Osteoblast (primary cell): Measurements from ENCODE around the gene PCDHGA9. TPM values are rescaled to one million over a fixed set of nuclear protein-coding genes. Genes with fewer than 3 reads are reported as not detected.
A peak's percentile ranks its signal among the peaks of the same experiment; 100 is the strongest.
"Not testable (repeated sequence)": the region's sequence is repeated elsewhere in the genome, so short reads cannot be mapped to it uniquely, and the experiment has no call there.

Experiments
- DNase-seq: peaks from one replicate; pipeline ENCODE4 v3.0.0; 2011; ENCODE audit warnings: low spot score, mixed read lengths; ENCODE audit not compliant: insufficient read length; ENCODE audit errors: missing footprints
- H2AFZ ChIP-seq: 2 replicates; pipeline ENCODE4 v1.6.0; 2011; ENCODE audit warnings: mild to moderate bottlenecking, low read length
- H3K27ac ChIP-seq: 2 replicates; pipeline ENCODE4 v1.5.1; 2011; ENCODE audit warnings: mild to moderate bottlenecking, low read depth, low read length, moderate library complexity
- H3K27me3 ChIP-seq: 2 replicates; pipeline ENCODE4 v1.6.0; 2012; ENCODE audit warnings: mild to moderate bottlenecking, control low read depth, inconsistent platforms, low read length, moderate library complexity; ENCODE audit not compliant: insufficient read depth
- H3K36me3 ChIP-seq: 2 replicates; pipeline ENCODE4 v1.5.1; 2011; ENCODE audit warnings: mild to moderate bottlenecking, low read length, control low read depth, moderate library complexity; ENCODE audit not compliant: insufficient read depth
- H3K4me1 ChIP-seq: 2 replicates; pipeline ENCODE4 v1.5.1; 2011; ENCODE audit warnings: mild to moderate bottlenecking, low read length, control low read depth, moderate library complexity; ENCODE audit not compliant: insufficient read depth
- H3K4me2 ChIP-seq: 2 replicates; pipeline ENCODE4 v1.6.0; 2011; ENCODE audit warnings: mild to moderate bottlenecking, low read length; ENCODE audit not compliant: insufficient read depth
- H3K4me3 ChIP-seq: fragments of 200-600 bp; sonication (generic); 3 replicates; pipeline ENCODE4 v1.5.1; 2012; ENCODE audit warnings: mild to moderate bottlenecking, low read length, inconsistent platforms; ENCODE audit not compliant: insufficient read depth
- H3K79me2 ChIP-seq: 2 replicates; pipeline ENCODE4 v1.6.0; 2012; ENCODE audit warnings: mild to moderate bottlenecking, low read length, control low read depth, inconsistent platforms; ENCODE audit not compliant: insufficient read depth
- H3K9me3 ChIP-seq: 2 replicates; pipeline ENCODE4 v1.5.1; 2011; ENCODE audit warnings: low read depth, low read length, control low read depth
- H4K20me1 ChIP-seq: 2 replicates; pipeline ENCODE4 v1.6.0; 2012; ENCODE audit warnings: mild to moderate bottlenecking, low read length, control low read depth; ENCODE audit not compliant: insufficient read depth
- CTCF ChIP-seq: IDR thresholded peaks from 2 replicates; pipeline ENCODE4 v1.5.1; 2011; ENCODE audit warnings: mild to moderate bottlenecking, low read depth, low read length, moderate library complexity; ENCODE audit errors: extremely low read depth
- total RNA-seq: library from RNA; depleted of rRNA; stranded (reverse); fragments of >200 nt; gene quantifications from 2 replicates; pipeline ENCODE4 v1.2.3, GENCODE V29; 2012

The PCDHGA9 gene
- total RNA-seq, 1 donor = 6.5 TPM

DNA sequence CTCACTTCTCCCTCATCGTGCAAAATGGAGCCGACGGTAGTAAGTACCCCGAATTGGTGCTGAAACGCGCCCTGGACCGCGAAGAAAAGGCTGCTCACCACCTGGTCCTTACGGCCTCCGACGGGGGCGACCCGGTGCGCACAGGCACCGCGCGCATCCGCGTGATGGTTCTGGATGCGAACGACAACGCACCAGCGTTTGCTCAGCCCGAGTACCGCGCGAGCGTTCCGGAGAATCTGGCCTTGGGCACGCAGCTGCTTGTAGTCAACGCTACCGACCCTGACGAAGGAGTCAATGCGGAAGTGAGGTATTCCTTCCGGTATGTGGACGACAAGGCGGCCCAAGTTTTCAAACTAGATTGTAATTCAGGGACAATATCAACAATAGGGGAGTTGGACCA lies 28.7 kb downstream of the PCDHGA9 start:
- H3K36me3 ChIP-seq = peaks cover 3% of the 10 kb centered on the region
- peaks cover 44% of the 10 kb centered on the region for H3K79me2 ChIP-seq
- H3K27ac ChIP-seq = peak overlapping the region; percentile 46
- peak overlapping the region; percentile 75 for H3K4me2 ChIP-seq
- peaks cover 7% of the 10 kb centered on the region for H3K4me1 ChIP-seq
- H3K4me3 ChIP-seq = peak overlapping the region; percentile 65
- no peak for TF ChIP-seq CTCF
- H3K27me3 ChIP-seq = no peaks in the 10 kb centered on the region
- peak overlapping the region; percentile 59 for H2AFZ ChIP-seq
- peaks cover 2% of the 10 kb centered on the region for H3K9me3 ChIP-seq
- no peaks in the 10 kb centered on the region for H4K20me1 ChIP-seq
- no peak for DNase-seq

- H3K4me3 ChIP-seq = peak overlapping the region; percentile 43
- peaks cover 17% of the 10 kb centered on the region for H3K4me1 ChIP-seq
- not testable (repeated sequence) for DNase-seq, H4K20me1 ChIP-seq, H3K9me3 ChIP-seq, H2AFZ ChIP-seq, H3K27ac ChIP-seq, H3K27me3 ChIP-seq, H3K36me3 ChIP-seq
- H3K79me2 ChIP-seq = peaks cover 46% of the 10 kb centered on the region
- H3K4me2 ChIP-seq = peak overlapping the region; percentile 75
These were observed 29.7 kb downstream of the PCDHGA9 start for GRCh38 chr5:141432308-141432707.

GRCh38 chr5:141432726-141433125 lies 30.1 kb downstream of the PCDHGA9 start:
- Histone ChIP-seq H3K4me1 (peaks cover 19% of the 10 kb centered on the region), H3K79me2 (peaks cover 42% of the 10 kb centered on the region), H3K4me2 (peak overlapping the region; percentile 47)
- DNase-seq, H3K27me3 ChIP-seq, H4K20me1 ChIP-seq, H2AFZ ChIP-seq, H3K36me3 ChIP-seq, H3K4me3 ChIP-seq, H3K9me3 ChIP-seq, H3K27ac ChIP-seq: not testable (repeated sequence)

- Histone ChIP-seq H3K36me3 (no peaks in the 10 kb centered on the region), H3K27ac (no peak overlapping the region), H3K79me2 (peaks cover 43% of the 10 kb centered on the region), H3K9me3 (no peaks in the 10 kb centered on the region), H2AFZ (no peak overlapping the region), H3K4me2 (peak overlapping the region; percentile 44), H3K4me1 (peaks cover 19% of the 10 kb centered on the region), H4K20me1 (no peaks in the 10 kb centered on the region), H3K27me3 (no peaks in the 10 kb centered on the region), H3K4me3 (peak overlapping the region; percentile 27)
- TF ChIP-seq CTCF = no peak
- no peak for DNase-seq
These were observed 31.4 kb downstream of the PCDHGA9 start for GRCh38 chr5:141434006-141434405.

DNA sequence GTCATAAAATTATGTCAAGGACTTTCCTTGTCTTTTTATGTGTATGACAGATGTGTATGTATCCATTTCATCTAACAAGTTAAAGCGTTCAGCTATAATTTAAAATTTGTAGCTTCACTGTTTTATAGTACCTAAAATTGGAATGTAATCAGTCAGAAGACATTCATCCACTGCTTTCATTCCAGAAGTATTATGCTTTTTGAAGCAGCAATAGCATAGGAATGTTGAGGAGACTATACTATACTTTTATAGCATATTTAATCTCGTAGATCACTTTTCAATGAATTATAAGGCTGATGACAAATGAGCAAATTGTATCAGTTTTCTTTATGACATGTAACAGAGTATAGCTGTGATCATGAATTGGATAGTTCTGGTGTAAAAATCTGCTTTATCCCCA lies 34.6 kb downstream of the PCDHGA9 start:
- peak overlapping the region; percentile 17 for H3K4me3 ChIP-seq
- peak; percentile 73 for DNase-seq

More for the DNA sequence above, 34.6 kb downstream of the PCDHGA9 start:
- no peaks in the 10 kb centered on the region for H4K20me1 ChIP-seq
- TF ChIP-seq CTCF = no peak
- no peaks in the 10 kb centered on the region for H3K9me3 ChIP-seq
- H3K27me3 ChIP-seq = no peaks in the 10 kb centered on the region
- H3K4me2 ChIP-seq = peak overlapping the region; percentile 43
- H2AFZ ChIP-seq = no peak overlapping the region
- H3K27ac ChIP-seq = peak overlapping the region; percentile 78
- H3K36me3 ChIP-seq = no peaks in the 10 kb centered on the region
- peaks cover 23% of the 10 kb centered on the region for H3K4me1 ChIP-seq
- peaks cover 56% of the 10 kb centered on the region for H3K79me2 ChIP-seq
